Mammary epithelial cell (primary cell): ENCODE results near the gene ORM1.

Source experiments
- CTCF ChIP-seq, 2 donors: IDR thresholded peaks in 1 of 2; conservative IDR thresholded peaks in 1 of 2; 2 replicates each; pipeline ENCODE4 v1.5.1; 2011 to 2012; ENCODE audit warnings: inconsistent platforms in 2 of 2, low read length in 2 of 2, mild to moderate bottlenecking in 2 of 2, control low read depth in 1 of 2, low read depth in 1 of 2; ENCODE audit not compliant: insufficient read depth in 1 of 2; ENCODE audit errors: extremely low read depth in 1 of 2
- EZH2 ChIP-seq: IDR thresholded peaks from 2 replicates; pipeline ENCODE4 v1.6.1; 2012; ENCODE audit warnings: low read length, inconsistent platforms, borderline replicate concordance

- TF ChIP-seq CTCF (conservative IDR thresholded peaks at IDR 0.05 in 1 of 2, IDR thresholded peaks at IDR 0.05 in 1 of 2; ENCODE audit: extremely low read depth in 1 of 2, insufficient read depth in 1 of 2, low read depth in 1 of 2, low read length in 2 of 2) (no peak), EZH2 (no peak)
These were observed 12.8 kb downstream of the ORM1 start for GRCh38 chr9:114335745-114336144.
